GM19328 (cell line): ENCODE measurements around the gene FCHO2.
A peak's percentile ranks its signal among the peaks of the same experiment; 100 is the strongest.
"Not testable (repeated sequence)": the region's sequence is repeated elsewhere in the genome, so short reads cannot be mapped to it uniquely, and the experiment has no call there.

Experiments
- ATAC-seq: cut with Tn5 transposase; IDR thresholded peaks from one replicate; pipeline ENCODE4 v1.9.1; 2021; ENCODE audit warnings: mild to moderate bottlenecking, moderate library complexity; ENCODE audit not compliant: unreplicated experiment

The FCHO2 gene

GRCh38 chr5:72955143-72955767 lies 586 bp upstream of the FCHO2 start:
- ATAC-seq: peak; percentile 45

GRCh38 chr5:72956324-72957140 lies 691 bp downstream of the FCHO2 start:
- peak; percentile 41 for ATAC-seq

GRCh38 chr5:72957337-72957736 lies 1.5 kb downstream of the FCHO2 start:
- no peak for ATAC-seq

GRCh38 chr5:72959257-72959656 lies 3.4 kb downstream of the FCHO2 start:
- no peak for ATAC-seq

- ATAC-seq: not testable (repeated sequence)
Observed at GRCh38 chr5:72974481-72974880, 18.6 kb downstream of the FCHO2 start.

GRCh38 chr5:72976810-72977209 lies 21.0 kb downstream of the FCHO2 start:
- not testable (repeated sequence) for ATAC-seq

GRCh38 chr5:72985719-72986118 lies 29.9 kb downstream of the FCHO2 start:
- no peak for ATAC-seq

GRCh38 chr5:72988769-72989168 lies 32.9 kb downstream of the FCHO2 start:
- no peak for ATAC-seq

GRCh38 chr5:72991394-72991793 lies 35.6 kb downstream of the FCHO2 start:
- ATAC-seq: no peak

- ATAC-seq: no peak
Observed at GRCh38 chr5:72994578-72994977, 38.7 kb downstream of the FCHO2 start.

GRCh38 chr5:72996632-72997031 lies 40.8 kb downstream of the FCHO2 start:
- ATAC-seq: no peak

- ATAC-seq: no peak
Observed at GRCh38 chr5:72999916-73000315, 44.1 kb downstream of the FCHO2 start.

- ATAC-seq: no peak
Observed at GRCh38 chr5:73005886-73006285, 50.0 kb downstream of the FCHO2 start.

- ATAC-seq: no peak
Observed at GRCh38 chr5:73007051-73007450, 51.2 kb downstream of the FCHO2 start.

- ATAC-seq: no peak
Observed at GRCh38 chr5:73008831-73009230, 53.0 kb downstream of the FCHO2 start.

GRCh38 chr5:73011612-73012011 lies 55.8 kb downstream of the FCHO2 start:
- ATAC-seq: not testable (repeated sequence)

GRCh38 chr5:73018892-73019291 lies 63.1 kb downstream of the FCHO2 start:
- ATAC-seq: no peak

- no peak for ATAC-seq
Observed at GRCh38 chr5:73019766-73020165, 63.9 kb downstream of the FCHO2 start.

GRCh38 chr5:73022471-73023169 lies 66.8 kb downstream of the FCHO2 start:
- ATAC-seq: no peak

- not testable (repeated sequence) for ATAC-seq
Observed at GRCh38 chr5:73024946-73025544, 69.2 kb downstream of the FCHO2 start.

- ATAC-seq: no peak
Observed at GRCh38 chr5:73027361-73027760, 71.5 kb downstream of the FCHO2 start.
